Neural progenitor cell (in vitro differentiated cells): ENCODE data around the gene FAM167B.

Experiments
- CTCF ChIP-seq: fragments of 200-600 bp; sonication (generic); IDR thresholded peaks from 2 replicates; pipeline ENCODE4 v1.5.1; 2017; ENCODE audit warnings: antibody characterized with exemption, mild to moderate bottlenecking
- EZH2 ChIP-seq: fragments of 200-600 bp; sonication (generic); IDR thresholded peaks from 2 replicates; pipeline ENCODE4 v1.6.1; 2017; ENCODE audit warnings: antibody characterized with exemption, mild to moderate bottlenecking, moderate library complexity
- EZH2phosphoT487 ChIP-seq: fragments of 200-600 bp; sonication (generic); IDR thresholded peaks from 2 replicates; pipeline ENCODE4 v1.6.1; 2017; ENCODE audit warnings: antibody characterized with exemption

GRCh38 chr1:32291708-32292538, 44.9 kb downstream of the FAM167B start, which contains the start of gene HDAC1:
- no peak for TF ChIP-seq EZH2phosphoT487
- TF ChIP-seq CTCF, result no peak
- TF ChIP-seq EZH2, result no peak
